HepG2 (cell line): ENCODE results near the gene FAM120C. TPM values are rescaled to one million over a fixed set of nuclear protein-coding genes. Genes with fewer than 3 reads are reported as not detected.

Experiments used
- JDP2 ChIP-seq: sonication (generic); formaldehyde crosslinking; IDR thresholded peaks from 2 replicates; pipeline ENCODE4 v1.8.1; 2022; ENCODE audit warnings: missing genetic modification reagents, borderline replicate concordance
- JUND ChIP-seq: sonication (generic); formaldehyde crosslinking; IDR thresholded peaks from 2 replicates; pipeline ENCODE4 v1.8.0; 2022; ENCODE audit warnings: mild to moderate bottlenecking, missing genetic modification reagents
- POGZ ChIP-seq: sonication (generic); formaldehyde crosslinking; IDR thresholded peaks from 2 replicates; pipeline ENCODE4 v1.4.0; 2020; ENCODE audit warnings: mild to moderate bottlenecking, missing genetic modification reagents
- SRSF4 ChIP-seq: fragments of 200-400 bp; formaldehyde crosslinking; IDR thresholded peaks from one replicate; pipeline ENCODE4 v1.6.1; 2018; ENCODE audit warnings: mild to moderate bottlenecking, low read depth, low read length, moderate library complexity; ENCODE audit not compliant: poor library complexity, severe bottlenecking
- ZBTB8A ChIP-seq: sonication (generic); formaldehyde crosslinking; IDR thresholded peaks from 2 replicates; pipeline ENCODE4 v1.4.0; 2020; ENCODE audit warnings: mild to moderate bottlenecking, low read depth, missing genetic modification reagents, borderline replicate concordance
- ZNF138 ChIP-seq: sonication (generic); formaldehyde crosslinking; IDR thresholded peaks from 2 replicates; pipeline ENCODE4 v1.5.0; 2020; ENCODE audit warnings: mild to moderate bottlenecking, low read depth, missing genetic modification reagents
- ZNF205 ChIP-seq: IDR thresholded peaks from 2 replicates; pipeline ENCODE4 v1.6.1; 2018; ENCODE audit warnings: missing biosample characterization, missing genetic modification reagents
- polyA plus RNA-seq, 8 experiments: library from polyadenylated mRNA; depleted of rRNA in 3 of 8; stranded (reverse) in 7 of 8; unstranded in 1 of 8; fragments of >200 nt; fragmentation: Illumina TruSeq in 4 of 8; extraction: Trizol in 4 of 8; gene quantifications; 2 replicates each; pipeline versions ENCODE4 v1.2.1 to v1.2.3, GENCODE V29; 2011 to 2016; ENCODE audit warnings: low read depth in 4 of 8, missing spikeins in 1 of 8, mixed read lengths in 1 of 8; ENCODE audit not compliant: insufficient read depth in 1 of 8
- total RNA-seq, 5 experiments: library from RNA; depleted of rRNA; stranded (reverse); fragments of >200 nt; fragmentation: Illumina TruSeq; extraction: Trizol; gene quantifications; 2 replicates each; pipeline ENCODE4 v1.2.3, GENCODE V29; 2016; ENCODE audit warnings: low read depth in 1 of 5
- TF ChIP-seq, protein P1 (sequence below): IDR thresholded peaks from 2 replicates; pipeline ENCODE4 v1.6.1; 2012; ENCODE audit warnings: low read length, improper control_type of control experiment
- TF ChIP-seq, protein P2 (sequence below): sonication (generic); formaldehyde crosslinking; IDR thresholded peaks from 2 replicates; pipeline ENCODE4 v1.5.0; 2020; ENCODE audit warnings: mild to moderate bottlenecking, missing genetic modification reagents, borderline replicate concordance
- TF ChIP-seq, protein P3 (sequence below): sonication (generic); formaldehyde crosslinking; IDR thresholded peaks from 2 replicates; pipeline ENCODE4 v1.8.1; 2023; ENCODE audit warnings: mild to moderate bottlenecking, moderate library complexity, missing genetic modification reagents
- TF ChIP-seq, protein P4 (sequence below): sonication (generic); formaldehyde crosslinking; IDR thresholded peaks from 2 replicates; pipeline ENCODE4 v1.4.0; 2020; ENCODE audit warnings: mild to moderate bottlenecking, missing genetic modification reagents

FAM120C gene
- total and polyA plus RNA-seq, 2 of the 13 experiments (the other 11 are each of a cell fraction or from before 2014, with no cell fraction given) = 4.6 to 7.4 TPM

DNA sequence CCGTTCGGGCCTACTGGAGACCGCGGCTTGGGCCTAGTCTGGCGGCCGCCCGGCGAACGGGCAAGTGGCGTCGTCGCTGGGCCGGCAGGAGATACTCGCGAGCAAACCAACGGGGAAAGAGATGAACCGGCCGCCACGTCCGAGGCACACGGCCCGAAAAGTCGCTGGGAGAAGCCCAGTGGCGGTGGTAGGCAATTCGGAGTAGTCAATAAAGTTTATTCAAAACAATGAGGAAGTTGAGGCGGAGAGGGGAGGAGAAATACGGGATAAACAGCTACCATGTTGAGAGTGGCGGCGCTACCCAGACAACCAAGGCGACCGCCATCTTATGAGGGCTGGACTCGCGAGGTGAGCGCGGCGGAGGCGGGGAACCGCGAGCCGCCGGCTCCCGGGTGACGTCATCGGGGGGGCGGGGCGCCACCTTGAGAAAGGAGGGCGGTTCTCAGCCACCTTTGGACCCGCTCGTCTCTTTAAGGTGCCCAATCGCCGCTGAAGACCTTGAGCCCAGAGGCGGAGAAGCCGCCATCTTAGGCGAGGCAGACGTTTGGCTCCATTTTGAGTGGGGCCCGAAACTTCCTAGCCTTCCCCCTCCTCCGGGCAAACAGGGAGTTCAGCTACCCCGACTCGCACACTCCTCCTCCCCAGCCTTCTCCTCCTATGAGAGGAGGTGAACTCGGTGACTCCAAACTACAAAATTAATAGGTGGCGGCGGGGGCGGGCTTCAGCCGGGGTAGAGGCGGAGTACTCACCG is 138.8 kb downstream of the FAM120C start, which contains the start of gene PHF8 (continued):
- TF ChIP-seq, protein P1, sequence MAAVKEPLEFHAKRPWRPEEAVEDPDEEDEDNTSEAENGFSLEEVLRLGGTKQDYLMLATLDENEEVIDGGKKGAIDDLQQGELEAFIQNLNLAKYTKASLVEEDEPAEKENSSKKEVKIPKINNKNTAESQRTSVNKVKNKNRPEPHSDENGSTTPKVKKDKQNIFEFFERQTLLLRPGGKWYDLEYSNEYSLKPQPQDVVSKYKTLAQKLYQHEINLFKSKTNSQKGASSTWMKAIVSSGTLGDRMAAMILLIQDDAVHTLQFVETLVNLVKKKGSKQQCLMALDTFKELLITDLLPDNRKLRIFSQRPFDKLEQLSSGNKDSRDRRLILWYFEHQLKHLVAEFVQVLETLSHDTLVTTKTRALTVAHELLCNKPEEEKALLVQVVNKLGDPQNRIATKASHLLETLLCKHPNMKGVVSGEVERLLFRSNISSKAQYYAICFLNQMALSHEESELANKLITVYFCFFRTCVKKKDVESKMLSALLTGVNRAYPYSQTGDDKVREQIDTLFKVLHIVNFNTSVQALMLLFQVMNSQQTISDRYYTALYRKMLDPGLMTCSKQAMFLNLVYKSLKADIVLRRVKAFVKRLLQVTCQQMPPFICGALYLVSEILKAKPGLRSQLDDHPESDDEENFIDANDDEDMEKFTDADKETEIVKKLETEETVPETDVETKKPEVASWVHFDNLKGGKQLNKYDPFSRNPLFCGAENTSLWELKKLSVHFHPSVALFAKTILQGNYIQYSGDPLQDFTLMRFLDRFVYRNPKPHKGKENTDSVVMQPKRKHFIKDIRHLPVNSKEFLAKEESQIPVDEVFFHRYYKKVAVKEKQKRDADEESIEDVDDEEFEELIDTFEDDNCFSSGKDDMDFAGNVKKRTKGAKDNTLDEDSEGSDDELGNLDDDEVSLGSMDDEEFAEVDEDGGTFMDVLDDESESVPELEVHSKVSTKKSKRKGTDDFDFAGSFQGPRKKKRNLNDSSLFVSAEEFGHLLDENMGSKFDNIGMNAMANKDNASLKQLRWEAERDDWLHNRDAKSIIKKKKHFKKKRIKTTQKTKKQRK = no peak
- TF ChIP-seq ZNF138 (CRISPR knock-in tag) (no peak), JDP2 (CRISPR knock-in tag) (no peak), JUND (CRISPR knock-in tag) (peak; percentile 60; the same call in 1 of the 2 replicates), SRSF4 (no peak), ZNF205 (no peak), POGZ (peak; percentile 48; the same call in 1 of the 2 replicates), ZBTB8A (no peak)
- TF ChIP-seq, protein P2, sequence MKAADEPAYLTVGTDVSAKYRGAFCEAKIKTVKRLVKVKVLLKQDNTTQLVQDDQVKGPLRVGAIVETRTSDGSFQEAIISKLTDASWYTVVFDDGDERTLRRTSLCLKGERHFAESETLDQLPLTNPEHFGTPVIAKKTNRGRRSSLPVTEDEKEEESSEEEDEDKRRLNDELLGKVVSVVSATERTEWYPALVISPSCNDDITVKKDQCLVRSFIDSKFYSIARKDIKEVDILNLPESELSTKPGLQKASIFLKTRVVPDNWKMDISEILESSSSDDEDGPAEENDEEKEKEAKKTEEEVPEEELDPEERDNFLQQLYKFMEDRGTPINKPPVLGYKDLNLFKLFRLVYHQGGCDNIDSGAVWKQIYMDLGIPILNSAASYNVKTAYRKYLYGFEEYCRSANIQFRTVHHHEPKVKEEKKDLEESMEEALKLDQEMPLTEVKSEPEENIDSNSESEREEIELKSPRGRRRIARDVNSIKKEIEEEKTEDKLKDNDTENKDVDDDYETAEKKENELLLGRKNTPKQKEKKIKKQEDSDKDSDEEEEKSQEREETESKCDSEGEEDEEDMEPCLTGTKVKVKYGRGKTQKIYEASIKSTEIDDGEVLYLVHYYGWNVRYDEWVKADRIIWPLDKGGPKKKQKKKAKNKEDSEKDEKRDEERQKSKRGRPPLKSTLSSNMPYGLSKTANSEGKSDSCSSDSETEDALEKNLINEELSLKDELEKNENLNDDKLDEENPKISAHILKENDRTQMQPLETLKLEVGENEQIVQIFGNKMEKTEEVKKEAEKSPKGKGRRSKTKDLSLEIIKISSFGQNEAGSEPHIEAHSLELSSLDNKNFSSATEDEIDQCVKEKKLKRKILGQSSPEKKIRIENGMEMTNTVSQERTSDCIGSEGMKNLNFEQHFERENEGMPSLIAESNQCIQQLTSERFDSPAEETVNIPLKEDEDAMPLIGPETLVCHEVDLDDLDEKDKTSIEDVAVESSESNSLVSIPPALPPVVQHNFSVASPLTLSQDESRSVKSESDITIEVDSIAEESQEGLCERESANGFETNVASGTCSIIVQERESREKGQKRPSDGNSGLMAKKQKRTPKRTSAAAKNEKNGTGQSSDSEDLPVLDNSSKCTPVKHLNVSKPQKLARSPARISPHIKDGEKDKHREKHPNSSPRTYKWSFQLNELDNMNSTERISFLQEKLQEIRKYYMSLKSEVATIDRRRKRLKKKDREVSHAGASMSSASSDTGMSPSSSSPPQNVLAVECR (CRISPR knock-in tag) = peak; percentile 47; the same call in 1 of the 2 replicates
- TF ChIP-seq, protein P3, sequence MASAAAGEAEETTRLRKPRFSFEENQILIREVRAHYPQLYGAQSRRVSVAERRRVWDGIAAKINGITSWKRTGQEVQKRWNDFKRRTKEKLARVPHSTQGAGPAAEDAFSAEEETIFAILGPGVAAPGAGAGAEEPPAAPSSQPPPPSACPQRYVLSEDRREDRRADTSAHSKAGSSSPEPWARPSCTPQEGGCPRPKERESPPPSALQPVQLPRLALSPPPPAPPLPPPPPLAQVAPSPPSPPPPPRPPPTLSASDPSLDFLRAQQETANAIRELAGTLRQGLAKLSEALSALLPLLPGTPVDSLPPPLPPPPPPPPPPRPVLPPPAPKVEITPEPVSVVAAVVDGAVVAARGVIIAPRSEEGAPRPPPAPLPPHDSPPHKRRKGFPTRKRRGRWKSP = no peak
- TF ChIP-seq, protein P4, sequence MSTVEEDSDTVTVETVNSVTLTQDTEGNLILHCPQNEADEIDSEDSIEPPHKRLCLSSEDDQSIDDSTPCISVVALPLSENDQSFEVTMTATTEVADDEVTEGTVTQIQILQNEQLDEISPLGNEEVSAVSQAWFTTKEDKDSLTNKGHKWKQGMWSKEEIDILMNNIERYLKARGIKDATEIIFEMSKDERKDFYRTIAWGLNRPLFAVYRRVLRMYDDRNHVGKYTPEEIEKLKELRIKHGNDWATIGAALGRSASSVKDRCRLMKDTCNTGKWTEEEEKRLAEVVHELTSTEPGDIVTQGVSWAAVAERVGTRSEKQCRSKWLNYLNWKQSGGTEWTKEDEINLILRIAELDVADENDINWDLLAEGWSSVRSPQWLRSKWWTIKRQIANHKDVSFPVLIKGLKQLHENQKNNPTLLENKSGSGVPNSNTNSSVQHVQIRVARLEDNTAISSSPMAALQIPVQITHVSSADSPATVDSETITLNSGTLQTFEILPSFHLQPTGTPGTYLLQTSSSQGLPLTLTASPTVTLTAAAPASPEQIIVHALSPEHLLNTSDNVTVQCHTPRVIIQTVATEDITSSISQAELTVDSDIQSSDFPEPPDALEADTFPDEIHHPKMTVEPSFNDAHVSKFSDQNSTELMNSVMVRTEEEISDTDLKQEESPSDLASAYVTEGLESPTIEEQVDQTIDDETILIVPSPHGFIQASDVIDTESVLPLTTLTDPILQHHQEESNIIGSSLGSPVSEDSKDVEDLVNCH (CRISPR knock-in tag) = no peak
